DMS79 (cell line): ENCODE data around the gene KCNIP3.
"Not testable (repeated sequence)": the region's sequence is repeated elsewhere in the genome, so short reads cannot be mapped to it uniquely, and the experiment has no call there.

Experiments
- DNase-seq: peaks from one replicate; lab custom pipeline; 2025; lab: John Stamatoyannopoulos, UW

KCNIP3 gene

DNA sequence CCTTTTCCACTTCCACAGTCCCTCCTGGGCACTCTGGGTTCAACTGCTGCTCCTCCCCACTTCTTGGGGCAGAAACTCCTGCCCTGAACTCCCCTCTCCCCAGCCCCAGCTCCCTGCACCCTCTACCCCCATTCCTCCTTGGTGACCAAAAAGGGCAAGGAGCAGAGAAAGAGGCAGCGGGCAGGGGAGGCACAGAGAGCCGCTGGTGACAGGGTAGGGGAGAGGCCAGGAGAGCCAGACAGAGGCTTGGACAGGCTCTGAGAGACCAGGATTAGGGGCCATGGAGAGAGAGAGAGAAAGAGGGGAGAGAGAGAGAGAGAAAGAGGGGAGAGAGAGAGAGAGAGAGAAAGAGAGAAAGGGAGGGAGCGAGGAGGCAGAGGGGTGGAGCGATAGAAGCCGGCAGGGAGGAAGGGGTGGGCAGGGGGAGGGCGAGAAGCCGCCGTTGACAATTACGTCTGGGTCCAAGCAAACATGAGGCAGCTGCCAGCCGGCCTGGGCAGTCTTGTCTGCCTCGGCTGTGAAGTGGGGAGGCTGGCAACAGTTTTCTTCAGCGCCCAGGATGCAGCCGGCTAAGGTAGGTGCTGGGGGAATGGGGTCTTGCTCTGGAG lies at the start of gene KCNIP3:
KCNIP3 (plus strand) TSS at position 468 of the 608 bp plus-strand sequence; CDS start at position 560, 92 bp downstream.
- DNase-seq: peak; percentile 74

DNA sequence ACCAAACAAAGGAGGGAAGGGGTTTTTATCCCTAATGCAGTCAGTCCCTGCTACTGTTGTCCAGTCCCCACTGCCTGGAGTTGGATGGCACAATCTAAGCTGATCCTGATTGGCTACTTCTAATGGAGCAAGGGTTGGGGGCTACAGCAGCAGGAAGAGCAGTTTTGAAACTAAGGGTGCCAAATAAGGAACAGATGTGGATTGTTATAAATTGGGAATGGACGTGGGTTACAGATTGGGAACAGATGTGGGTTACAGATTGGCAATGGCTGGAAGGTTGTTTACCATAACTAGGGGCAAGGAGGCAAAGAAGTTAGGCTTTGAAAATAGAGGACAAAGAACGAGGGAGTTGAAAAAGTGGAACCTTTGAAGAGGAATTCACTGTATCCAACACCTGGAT lies 38.9 kb upstream of the KCNIP3 start:
- DNase-seq: no peak

DNA sequence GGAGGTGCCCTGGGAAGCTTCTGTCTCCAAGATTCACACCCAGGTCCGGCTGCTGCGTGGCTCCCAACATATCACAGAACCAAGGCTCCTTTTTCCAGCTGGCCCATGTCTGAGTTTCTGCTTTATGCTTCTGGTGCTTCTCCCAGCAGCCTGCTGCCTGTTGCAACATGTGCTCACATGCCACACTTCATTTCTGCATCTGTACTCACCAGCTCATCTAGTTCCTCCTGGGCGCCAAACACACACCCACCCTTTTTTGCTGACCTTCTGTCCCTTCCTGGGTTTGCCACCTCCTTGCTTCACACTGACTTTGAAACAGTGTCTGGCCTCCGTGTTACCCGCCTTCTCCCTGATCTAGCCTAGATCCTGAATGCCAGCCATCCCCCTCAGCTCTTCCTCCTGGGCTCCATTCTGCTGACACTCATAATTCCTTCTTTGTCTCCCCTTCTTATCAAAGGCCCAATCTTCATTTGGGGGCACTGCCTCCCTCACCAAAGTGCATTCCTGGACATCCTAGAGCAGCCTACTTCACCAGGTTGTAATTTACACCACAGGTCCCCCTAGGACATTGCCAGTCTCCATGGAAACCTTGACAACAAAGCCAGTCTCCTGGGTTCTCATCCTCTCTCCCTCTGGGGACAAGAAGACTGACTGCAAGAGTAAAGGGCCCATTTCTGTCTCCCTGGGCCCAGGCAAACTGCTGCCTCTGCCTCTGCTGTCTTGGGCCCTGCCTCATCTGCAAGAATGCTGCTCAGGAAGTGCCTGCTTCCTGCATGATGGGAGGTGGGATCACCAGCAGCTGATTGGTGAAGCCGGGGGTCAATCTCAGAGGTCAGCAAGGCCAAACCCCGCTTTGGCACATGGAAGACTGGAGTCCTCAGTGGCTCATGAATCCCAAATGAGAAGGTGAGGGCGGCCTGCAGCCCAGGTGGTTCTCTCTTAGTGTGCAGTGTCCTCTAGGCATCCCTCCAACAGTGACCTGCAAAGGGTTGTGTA lies 36.8 kb upstream of the KCNIP3 start:
- no peak for DNase-seq

DNA sequence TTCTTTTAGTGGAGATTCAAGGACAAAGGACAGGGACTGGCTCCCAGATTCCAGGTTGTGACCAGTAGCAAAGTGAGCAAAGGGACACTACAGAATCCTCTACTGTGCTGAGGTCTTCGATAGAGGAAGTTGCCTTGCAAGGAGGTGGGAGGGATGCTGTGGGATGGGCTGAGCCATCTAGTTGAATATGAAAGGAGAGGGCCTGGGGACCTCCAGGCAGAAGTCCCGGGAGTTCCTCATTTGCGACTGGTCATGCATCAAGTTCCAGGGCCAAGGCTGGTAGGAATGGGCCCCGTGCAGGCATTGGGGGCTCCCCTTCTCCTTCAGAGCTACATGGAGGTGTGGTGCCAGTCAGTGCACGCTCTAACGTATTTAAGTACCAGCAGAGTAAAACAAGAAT lies 35.5 kb upstream of the KCNIP3 start:
- no peak for DNase-seq

DNA sequence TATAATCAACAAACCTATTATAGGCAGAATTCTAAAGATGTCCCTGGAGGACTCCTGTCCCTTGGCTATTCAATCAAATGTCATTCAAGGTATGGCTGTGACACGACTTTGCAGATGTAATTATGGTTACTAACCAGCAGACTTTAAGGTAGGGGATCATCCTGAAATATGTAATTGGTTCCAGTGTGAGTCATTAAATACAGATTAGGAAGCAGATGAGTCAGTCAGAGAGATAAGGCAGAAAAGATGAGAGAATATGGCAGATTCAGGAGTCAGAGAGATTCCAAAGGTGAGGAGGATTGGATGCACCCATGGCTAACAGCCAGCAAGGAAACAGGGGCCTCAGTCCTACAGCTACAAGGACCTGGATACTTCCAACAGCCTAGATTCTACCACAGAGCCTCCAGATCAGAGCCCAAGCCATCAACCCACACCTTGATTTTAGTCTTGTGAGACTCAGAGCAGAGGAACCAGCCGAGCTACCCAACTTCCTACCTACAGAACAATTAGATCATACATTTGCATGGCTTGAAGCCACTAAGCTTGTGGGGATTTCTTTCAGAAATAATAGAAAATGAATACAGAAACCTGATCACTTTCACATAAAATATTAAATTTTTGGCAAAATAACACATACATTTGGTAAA lies 34.1 kb upstream of the KCNIP3 start:
- no peak for DNase-seq

DNA sequence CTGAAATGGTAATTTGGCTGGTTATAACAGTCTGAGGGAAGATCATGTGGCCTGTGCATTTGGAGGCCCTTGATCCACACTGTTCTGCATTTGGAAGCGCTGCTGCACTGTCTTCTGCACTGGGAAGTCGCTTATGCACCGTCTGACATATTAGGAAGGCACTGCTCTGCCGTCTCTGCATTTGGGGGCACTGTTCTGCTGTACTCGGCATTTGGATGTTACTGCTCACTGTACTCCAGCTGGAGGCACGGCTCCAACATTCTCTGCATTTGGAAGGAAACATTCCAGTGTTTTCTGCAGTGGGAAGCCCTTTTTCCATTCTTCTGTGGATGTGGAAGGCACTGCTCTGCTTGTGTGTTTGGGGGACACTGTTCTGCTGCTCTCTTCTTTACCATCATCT lies 32.5 kb upstream of the KCNIP3 start:
- no peak for DNase-seq

DNA sequence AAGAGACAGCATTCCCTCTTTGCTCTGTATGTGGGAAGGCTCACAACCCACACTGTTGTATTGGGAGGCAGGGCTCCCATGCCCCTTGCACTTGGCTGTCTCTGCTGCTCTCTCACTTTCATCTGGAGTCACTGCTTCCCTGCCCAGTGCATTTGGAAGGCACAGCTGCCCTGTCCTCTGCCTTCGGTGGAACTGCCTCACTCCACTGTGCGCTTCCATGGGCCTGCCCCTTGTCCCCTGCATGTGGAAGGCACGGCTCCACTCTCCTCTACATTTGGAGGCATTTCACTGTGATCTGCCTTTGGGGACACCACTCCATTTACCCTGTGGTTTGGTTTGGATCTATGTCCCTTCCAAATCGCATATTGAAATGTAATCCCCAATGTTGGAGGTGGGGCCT lies 32.0 kb upstream of the KCNIP3 start:
- DNase-seq: no peak

DNA sequence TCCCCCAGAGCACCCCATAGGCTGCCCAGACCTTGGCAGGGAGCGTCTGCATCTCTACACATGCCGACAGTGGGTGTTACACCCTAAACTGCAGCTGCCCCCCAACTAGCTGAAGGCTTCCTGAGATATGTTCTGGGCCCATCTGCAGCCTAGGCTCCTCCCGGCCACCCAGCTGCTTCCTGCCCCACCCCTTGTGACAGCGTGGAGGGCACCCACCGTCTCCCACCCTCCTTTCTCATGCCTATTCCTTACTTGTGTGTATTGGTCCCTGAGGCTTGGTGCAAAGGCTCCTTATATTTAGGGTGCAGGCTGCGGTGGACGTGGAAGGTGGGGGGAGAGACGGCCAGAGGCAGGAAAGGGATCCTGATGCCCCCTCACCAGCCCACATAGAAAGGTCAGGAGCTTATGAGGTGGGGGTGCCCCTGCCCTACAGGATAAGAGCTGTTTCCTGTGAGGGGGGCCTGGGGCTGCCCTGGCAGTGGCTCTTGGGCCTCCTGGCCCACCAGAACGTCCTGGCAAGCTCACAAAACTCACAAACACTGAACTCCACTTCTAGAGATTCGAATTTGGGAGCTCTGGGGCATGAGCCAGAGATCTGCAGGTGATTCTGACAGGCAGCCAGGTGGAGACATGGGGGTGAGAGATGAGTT lies 30.2 kb upstream of the KCNIP3 start:
- no peak for DNase-seq

DNA sequence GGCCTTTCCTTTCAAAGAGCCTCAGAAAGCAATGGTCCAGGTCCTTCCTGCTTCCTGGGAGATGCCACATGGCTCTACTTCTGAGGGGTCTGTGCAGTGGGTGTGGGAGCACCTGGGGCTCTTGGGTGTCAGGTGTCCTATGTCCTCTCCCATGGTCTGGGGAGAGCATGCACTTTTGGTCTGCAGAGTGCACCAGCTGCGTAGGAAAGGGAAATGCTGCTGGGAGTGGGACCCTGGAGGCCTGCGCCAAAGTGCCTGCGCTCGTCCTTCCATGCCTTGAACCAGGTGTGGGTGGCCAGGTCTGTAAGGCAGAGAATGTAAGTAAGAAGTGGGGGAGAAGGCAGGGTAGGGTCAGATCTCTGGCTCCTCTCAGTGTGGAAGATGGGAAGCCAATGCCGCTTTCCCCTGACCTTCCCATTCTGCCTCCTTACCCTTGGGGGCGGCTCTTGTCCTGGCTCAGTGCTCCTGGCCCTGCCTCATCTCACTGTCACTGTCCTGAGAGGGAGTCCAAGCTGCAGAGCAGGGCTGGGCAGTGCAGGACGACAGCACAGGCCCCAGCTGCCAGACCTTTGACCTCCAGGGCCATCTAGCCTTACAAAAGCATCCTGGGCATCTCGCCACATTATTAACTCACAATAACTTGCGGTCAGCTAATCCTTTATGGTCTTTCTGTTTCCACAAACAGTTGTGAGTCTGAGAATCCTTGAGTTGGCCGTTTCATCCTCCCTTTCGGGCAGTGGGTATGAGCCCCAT lies 29.5 kb upstream of the KCNIP3 start:
- DNase-seq: no peak

DNA sequence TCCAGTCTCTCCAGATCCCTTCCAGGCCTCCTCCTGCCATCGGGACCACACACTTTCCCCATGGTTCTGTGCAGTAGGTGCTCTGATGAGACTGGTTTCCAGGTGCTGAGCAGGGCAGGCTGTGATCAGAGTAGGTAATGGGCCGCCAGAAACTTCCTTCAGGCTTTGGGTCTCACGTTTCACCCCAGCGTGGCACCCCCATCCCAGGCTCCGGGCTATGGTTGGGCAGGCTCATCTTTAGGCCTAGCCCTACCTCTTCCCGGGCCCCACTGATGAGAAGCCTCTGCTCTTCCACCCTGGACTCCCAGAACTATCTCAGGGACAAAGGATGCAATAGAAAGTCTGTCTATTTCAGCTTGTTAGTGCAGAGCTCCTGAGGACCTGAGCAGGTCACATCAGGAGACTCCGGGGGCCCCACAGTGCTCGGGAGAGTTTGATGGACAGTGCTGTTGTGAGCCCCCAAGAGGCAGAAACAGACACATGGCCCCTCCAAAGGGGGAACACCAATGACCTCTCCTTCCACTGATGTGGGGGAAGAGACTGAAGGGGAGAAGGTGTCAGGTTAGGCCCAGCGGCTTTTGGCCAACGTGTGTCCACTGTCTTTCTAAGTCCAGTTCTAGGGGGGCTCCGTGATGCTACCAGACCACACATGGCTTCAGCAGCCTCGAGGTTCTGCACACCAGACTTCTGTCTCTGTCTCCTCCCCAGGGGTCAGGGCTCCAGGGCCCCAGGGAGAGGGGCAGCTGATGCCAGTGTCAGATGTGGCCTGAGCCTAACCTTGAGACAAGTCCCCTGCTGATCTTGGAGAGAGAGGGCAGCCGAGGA lies 28.7 kb upstream of the KCNIP3 start:
- no peak for DNase-seq

DNA sequence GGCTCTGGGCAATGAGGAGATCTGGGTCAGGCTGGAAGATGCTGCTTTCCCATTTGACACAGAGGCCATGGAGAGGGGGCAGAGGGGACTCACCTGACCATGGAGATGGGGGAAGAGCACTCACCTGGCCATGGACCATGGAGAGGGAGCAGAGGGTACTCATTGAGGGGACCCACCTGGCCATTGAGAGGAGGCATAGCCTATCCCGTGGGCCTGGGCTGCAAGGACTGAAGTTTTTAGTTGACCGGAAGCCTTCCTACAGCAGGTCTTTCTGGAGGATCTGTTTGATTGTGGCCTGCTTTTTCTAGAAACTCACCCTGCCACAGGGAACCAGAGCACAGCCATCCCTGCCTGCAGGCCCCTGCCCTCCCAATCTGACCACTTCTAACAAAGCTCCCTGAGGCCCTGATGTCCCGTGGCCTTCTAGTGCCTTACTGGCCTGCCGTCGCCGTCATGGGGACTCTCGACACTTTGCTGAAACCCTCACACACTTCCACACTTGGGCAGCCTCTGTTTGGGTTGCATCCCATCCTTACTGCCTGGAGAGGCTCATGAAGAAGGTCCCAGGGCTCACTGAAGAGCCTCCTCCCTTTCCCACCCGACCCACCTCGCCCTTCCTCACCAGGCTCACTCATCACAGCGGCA lies 28.0 kb upstream of the KCNIP3 start:
- no peak for DNase-seq

DNA sequence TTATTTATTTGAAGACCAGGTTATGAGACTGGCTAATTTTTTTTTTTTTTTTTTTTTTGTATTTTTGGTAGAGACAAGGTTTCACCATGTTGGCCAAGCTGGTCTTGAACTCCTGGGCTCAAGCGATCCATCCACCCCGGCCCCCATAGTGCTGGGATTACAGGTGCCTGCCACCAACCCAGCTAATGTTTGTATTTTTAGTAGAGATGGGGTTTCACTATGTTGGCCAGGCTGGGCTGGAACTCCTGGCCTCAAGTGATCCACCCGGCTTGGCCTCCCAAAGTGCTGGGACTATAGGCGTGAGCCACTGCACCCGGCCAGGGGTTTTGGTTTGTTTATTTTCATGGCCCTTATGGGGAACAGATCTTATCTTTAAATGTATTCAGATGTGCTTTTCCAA lies 27.4 kb upstream of the KCNIP3 start:
- DNase-seq: not testable (repeated sequence)

DNA sequence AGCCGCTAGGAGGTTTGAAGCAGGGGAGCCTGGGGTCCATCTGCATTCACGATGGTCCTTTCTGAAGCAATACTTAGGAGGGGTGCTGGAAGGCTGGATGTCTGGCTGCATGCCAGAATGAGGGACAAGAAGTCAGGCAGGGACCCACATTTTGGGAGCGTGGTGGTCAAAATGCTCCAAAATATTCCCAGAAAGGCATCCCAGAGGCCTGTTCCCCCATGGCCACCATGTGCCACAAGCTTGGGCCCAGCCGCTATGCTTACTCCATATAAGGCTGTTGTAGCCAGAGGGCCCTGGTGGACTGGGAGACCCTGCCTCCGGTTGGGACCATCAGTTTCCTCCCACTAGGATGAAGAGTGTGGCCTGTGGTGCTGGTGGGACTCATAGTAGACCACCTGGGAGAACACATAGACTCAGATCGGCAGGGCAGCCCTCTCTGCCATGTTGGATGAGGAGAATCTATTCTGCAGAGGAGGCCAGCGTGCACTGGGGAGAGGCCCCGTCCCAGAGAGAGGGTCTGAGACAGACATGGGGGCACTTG lies 26.5 kb upstream of the KCNIP3 start:
- no peak for DNase-seq

DNA sequence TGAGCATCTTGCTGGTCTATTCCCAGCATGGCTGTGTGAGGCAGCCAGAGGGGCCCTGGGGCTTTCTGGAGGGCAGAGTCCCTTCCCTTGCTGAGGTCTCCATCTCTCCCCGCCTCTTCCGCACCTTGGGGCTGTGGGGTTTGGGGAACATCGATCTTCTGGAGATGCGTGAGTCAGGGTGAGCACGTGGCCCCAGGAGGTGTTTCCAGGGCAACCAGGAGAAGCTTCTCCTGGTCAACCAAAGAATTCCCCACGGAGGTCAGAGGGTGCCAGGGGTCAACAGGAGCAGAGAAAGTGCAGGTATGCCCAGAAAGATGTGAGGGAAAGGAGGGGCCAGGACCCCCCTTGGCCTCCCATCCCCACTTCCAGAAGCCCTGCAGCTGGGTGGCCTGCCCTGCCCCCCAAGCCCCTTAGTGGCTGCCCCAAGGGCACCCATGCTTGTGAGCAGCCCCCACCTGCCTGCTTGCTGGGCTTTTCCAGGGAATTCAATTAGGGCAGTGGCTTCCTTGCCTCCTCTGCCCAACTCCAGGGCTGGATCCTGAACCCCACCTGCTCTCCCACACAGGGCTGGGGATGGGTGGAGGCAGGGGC lies 25.7 kb upstream of the KCNIP3 start:
- DNase-seq: no peak

DNA sequence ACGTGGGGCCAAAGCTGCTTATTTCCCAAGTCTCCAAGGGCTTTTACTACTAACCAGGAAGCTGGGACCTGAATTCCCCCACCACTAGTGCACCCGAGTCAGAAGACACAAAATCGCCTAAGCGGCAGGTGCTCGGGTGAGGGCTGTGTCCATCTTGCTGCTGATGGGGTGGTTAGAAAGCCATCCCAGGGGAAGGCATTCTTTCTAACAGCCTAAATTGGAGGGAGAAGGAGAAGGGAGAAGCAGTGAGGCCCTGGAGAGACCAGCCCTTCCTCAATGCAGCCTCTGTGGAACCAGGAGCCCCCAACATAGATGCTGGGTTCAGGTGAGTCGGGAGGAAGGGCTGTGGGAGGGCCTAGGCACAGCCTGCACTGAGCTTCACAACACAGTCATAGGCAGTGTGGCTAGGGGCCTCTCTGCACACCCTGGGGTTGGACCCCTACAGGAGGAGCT lies 24.8 kb upstream of the KCNIP3 start:
- DNase-seq: no peak

DNA sequence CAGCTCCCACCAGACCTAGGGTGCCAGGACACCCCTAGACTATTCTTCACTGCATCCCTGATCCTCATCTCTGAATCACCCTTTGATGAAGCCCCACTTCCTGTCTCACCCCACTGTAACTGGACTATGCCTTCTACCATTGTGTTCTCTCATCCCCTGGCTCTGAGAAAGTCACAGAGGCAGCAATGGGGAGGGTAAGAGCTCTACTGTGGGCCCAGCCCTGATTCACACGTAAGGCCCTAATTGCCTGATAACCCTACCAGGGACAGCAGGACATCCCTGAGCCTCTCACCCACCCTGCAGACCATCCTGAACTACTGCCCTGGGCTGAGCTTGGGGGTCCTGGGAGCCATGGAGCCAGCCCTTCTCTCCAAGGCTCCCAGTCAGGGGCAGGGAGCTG lies 24.4 kb upstream of the KCNIP3 start:
- DNase-seq: no peak

DNA sequence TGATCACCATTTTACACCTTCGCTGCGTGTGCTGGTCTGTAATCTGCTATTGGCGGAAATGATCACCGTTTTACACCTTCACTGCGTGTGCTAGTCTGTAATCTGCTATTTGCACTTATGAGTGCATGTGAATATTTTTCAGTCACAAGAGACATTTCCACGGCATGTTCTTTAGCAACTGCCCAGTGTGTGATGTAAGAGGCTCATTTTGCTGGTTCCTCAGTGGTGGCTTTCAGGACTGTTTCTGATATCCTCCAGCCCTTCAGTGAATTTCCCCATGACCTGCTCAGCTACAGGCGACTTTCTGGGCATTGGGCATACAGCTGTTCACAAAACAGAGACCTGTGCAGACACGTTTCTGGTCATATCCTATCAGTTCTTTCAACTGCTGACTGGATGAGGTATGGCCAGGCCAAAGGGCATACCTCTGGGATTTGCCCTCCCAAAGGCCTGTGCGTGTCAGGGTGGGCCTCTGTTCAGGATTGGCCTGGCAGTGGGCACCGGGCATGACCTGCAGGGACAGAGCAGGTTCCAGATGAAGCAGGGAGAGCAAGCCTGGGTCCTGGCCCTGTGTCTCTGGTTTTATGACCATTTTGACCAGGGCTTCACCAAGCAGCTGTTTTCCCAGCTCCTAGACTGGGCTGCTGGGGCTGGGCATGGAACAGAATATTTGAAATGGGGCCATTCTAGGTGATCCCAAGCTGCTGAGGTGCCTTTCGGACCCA lies 23.4 kb upstream of the KCNIP3 start:
- DNase-seq: no peak

DNA sequence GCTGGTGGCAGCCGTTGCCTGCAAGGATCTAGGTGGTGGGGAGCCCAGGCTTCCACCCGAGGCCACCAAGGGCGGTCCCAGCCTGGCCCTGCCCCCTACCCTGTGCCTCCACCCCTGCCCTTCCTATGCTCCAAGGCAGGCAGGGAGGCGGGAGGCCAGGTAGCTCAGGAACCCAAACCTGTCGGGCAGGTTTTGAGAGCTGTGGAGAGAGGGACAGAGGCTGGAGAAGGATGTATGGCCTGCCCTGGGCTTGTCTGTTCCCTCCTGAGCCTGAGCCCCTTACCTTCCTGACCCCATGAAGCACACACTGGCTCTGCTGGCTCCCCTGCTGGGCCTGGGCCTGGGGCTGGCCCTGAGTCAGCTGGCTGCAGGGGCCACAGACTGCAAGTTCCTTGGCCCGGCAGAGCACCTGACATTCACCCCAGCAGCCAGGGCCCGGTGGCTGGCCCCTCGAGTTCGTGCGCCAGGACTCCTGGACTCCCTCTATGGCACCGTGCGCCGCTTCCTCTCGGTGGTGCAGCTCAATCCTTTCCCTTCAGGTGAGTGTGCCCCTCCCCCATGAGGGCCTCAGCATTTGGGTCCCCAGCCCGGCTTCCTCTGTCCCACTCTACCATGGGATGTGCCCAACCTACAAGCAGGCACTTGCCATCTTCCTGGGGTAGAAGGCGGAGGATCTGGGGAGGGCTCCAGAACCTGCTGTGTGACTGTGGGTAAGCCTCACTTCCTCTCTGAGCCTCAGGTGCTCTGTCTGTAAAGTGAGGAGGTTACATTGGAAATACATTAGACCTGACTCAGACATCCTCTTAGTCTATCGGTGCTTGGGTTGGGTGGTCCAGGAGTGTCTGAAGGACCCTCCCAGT lies 22.6 kb upstream of the KCNIP3 start, which contains the start of gene PROM2:
PROM2 (plus strand) TSS at position 159 of the 860 bp plus-strand sequence; CDS start at position 296, 137 bp downstream.
- DNase-seq: peak; percentile 85
